ENCODE results near the gene GSC.

- TF ChIP-seq, protein P1, sequence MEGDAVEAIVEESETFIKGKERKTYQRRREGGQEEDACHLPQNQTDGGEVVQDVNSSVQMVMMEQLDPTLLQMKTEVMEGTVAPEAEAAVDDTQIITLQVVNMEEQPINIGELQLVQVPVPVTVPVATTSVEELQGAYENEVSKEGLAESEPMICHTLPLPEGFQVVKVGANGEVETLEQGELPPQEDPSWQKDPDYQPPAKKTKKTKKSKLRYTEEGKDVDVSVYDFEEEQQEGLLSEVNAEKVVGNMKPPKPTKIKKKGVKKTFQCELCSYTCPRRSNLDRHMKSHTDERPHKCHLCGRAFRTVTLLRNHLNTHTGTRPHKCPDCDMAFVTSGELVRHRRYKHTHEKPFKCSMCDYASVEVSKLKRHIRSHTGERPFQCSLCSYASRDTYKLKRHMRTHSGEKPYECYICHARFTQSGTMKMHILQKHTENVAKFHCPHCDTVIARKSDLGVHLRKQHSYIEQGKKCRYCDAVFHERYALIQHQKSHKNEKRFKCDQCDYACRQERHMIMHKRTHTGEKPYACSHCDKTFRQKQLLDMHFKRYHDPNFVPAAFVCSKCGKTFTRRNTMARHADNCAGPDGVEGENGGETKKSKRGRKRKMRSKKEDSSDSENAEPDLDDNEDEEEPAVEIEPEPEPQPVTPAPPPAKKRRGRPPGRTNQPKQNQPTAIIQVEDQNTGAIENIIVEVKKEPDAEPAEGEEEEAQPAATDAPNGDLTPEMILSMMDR (conservative IDR thresholded peaks at IDR 0.05; ENCODE audit: low read depth, low read length), result no peak
- TF ChIP-seq EZH2phosphoT487 (IDR thresholded peaks at IDR 0.05; ENCODE audit: borderline replicate concordance, low read length), result no peak
Measured at GRCh38 chr14:94724993-94725392, 44.9 kb downstream of the GSC start.

All from PC-3 (cell line).